Uterus (tissue), 4 donors: ENCODE data around the gene SUSD3. TPM values are rescaled to one million over a fixed set of nuclear protein-coding genes. Genes with fewer than 3 reads are reported as not detected.

Experiments
- DNase-seq, 2 donors: peaks; one replicate each; pipeline ENCODE4 v3.0.0-alpha.2; 2019 to 2020
- H3K27ac ChIP-seq, 2 donors: fragments of 200-600 bp; sonication (generic); 1 replicate in 1 of 2; 2 replicates in 1 of 2; pipeline ENCODE4 v1.5.1; 2016 to 2018
- H3K27me3 ChIP-seq, 2 donors: fragments of 200-600 bp; sonication (generic); one replicate each; pipeline ENCODE4 v1.5.1; 2018 to 2019; ENCODE audit warnings: control low read depth in 1 of 2
- H3K36me3 ChIP-seq, 2 donors: fragments of 200-600 bp; sonication (generic); one replicate each; pipeline ENCODE4 v1.5.1; 2019; ENCODE audit warnings: control low read depth in 1 of 2
- H3K4me1 ChIP-seq, 2 donors: fragments of 200-600 bp; sonication (generic); one replicate each; pipeline ENCODE4 v1.5.1; 2018 to 2019; ENCODE audit warnings: control low read depth in 1 of 2
- H3K4me3 ChIP-seq, 2 donors: fragments of 200-600 bp; sonication (generic); 1 replicate in 1 of 2; 2 replicates in 1 of 2; pipeline ENCODE4 v1.5.1; 2018 to 2019; ENCODE audit warnings: mild to moderate bottlenecking in 1 of 2
- H3K9me3 ChIP-seq, 2 donors: fragments of 200-600 bp; sonication (generic); one replicate each; pipeline ENCODE4 v1.5.1; 2019; ENCODE audit warnings: control low read depth in 1 of 2
- CTCF ChIP-seq, 4 experiments: fragments of 200-600 bp in 2 of 4; fragments of 450-650 bp in 2 of 4; sonication (generic) in 2 of 4; IDR thresholded peaks; one replicate each; pipeline ENCODE4 v1.5.1; 2016 to 2019; ENCODE audit warnings: antibody characterized with exemption in 4 of 4, mild to moderate bottlenecking in 2 of 4, moderate library complexity in 1 of 4
- POLR2A ChIP-seq, 2 donors: fragments of 450-650 bp; IDR thresholded peaks; one replicate each; pipeline ENCODE4 v1.6.1; 2016; ENCODE audit warnings: antibody characterized with exemption in 2 of 2, mild to moderate bottlenecking in 1 of 2, moderate library complexity in 1 of 2
- intact Hi-C: fragments of 100-400 bp; cut with DNase I; formaldehyde crosslinking; loops from one replicate; pipeline ENCODE4 v1.15.1; 2023; ENCODE audit warnings: low total_unique reads
- total RNA-seq, 4 donors: library from RNA; depleted of rRNA in 3 of 4; stranded (reverse); fragments of >200 nt in 3 of 4; gene quantifications; one replicate each; pipeline versions ENCODE4 v1.1.0 to v1.2.4, GENCODE V29; 2014 to 2023
- donor health status: DM: yes; HTN: yes; CAD: no.

The SUSD3 gene
- total RNA-seq, 4 donors from 2014 or later, result 9.3 to 52.7 (median 14.7) TPM

GRCh38 chr9:93057703-93058354 lies 672 bp upstream of the SUSD3 start:
- TF ChIP-seq CTCF (IDR thresholded peaks at IDR 0.05) (no peak), POLR2A (IDR thresholded peaks at IDR 0.05) (no peak)
- DNase-seq, result peak in 1 of 2 donors; percentile 40
- Histone ChIP-seq H3K9me3 (no peaks in the 10 kb centered on the region), H3K36me3 (no peaks in the 10 kb centered on the region), H3K27me3 (no peaks in the 10 kb centered on the region), H3K4me1 (peaks cover 6 to 24% of the 10 kb centered on the region in 2 donors), H3K4me3 (peak overlapping the region in 1 of 2 donors; percentile 62), H3K27ac (peak overlapping the region; percentile 82 to 95)
- intact Hi-C loops, result no loop called here

- H3K27me3 ChIP-seq, result no peaks in the 10 kb centered on the region
- no peaks in the 10 kb centered on the region for H3K9me3 ChIP-seq
- no peaks in the 10 kb centered on the region for H3K36me3 ChIP-seq
- H3K4me3 ChIP-seq, result peak overlapping the region; percentile 48 to 62
- peak overlapping the region; percentile 82 to 95 for H3K27ac ChIP-seq
- DNase-seq, result peak in 1 of 2 donors; percentile 40
- peaks cover 6 to 24% of the 10 kb centered on the region in 2 donors for H3K4me1 ChIP-seq
- intact Hi-C loops, result no loop called here
- TF ChIP-seq CTCF (IDR thresholded peaks at IDR 0.05), result no peak
Observed at GRCh38 chr9:93059011-93059714, 662 bp downstream of the SUSD3 start.

- Histone ChIP-seq H3K27ac (peak overlapping the region; percentile 82 to 95), H3K9me3 (no peaks in the 10 kb centered on the region), H3K27me3 (no peaks in the 10 kb centered on the region), H3K4me1 (peaks cover 6 to 24% of the 10 kb centered on the region in 2 donors), H3K4me3 (peak overlapping the region; percentile 48 to 62), H3K36me3 (no peaks in the 10 kb centered on the region)
- DNase-seq, result peak in 1 of 2 donors; percentile 36
- TF ChIP-seq POLR2A (IDR thresholded peaks at IDR 0.05) (no peak), CTCF (IDR thresholded peaks at IDR 0.05) (no peak)
- intact Hi-C loops, result no loop called here
Observed at GRCh38 chr9:93059715-93060578, 1.4 kb downstream of the SUSD3 start.

- Histone ChIP-seq H3K36me3 (no peaks in the 10 kb centered on the region), H3K27ac (peak overlapping the region; percentile 82 to 95), H3K4me1 (peaks cover 6 to 24% of the 10 kb centered on the region in 2 donors), H3K4me3 (no peak overlapping the region), H3K27me3 (no peaks in the 10 kb centered on the region), H3K9me3 (no peaks in the 10 kb centered on the region)
- intact Hi-C loops, result no loop called here
- DNase-seq, result peak; percentile 83 to 91
- no peak for TF ChIP-seq CTCF (IDR thresholded peaks at IDR 0.05)
- peak in 1 of 2 donors; percentile 22 for TF ChIP-seq POLR2A (IDR thresholded peaks at IDR 0.05)
Observed at GRCh38 chr9:93060746-93061259, 2.3 kb downstream of the SUSD3 start.
